ENCODE measurements around the gene PTK7. TPM values are rescaled to one million over a fixed set of nuclear protein-coding genes. Genes with fewer than 3 reads are reported as not detected.

Gene PTK7
- total and polyA plus RNA-seq, 2 of the 8 experiments (the other 6 are each of a cell fraction or from before 2014, with no cell fraction given), result 110 to 138 TPM

DNA sequence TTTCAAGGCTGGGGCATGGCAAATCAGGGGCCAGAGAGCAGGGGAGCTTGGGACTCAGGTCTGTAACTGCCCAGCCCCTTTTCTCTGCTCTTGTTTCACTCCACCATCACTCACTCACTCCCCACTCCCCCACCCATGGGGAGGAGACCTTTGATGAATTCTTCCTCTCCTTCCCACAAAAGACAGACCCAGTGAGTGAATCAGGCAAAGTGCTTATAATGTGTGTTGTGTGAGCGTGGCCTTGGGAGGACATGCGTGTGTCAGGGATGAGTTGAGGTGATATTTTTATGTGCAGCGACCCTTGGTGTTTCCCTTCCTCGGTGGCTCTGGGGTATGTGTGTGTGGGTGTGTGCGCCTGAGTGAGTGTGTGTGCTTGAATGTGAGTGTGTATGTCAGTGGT lies 104.9 kb downstream of the PTK7 start:
- DNase-seq (ENCODE audit: low read depth in 1 of 2, low spot score in 2 of 2), result no peak
- H2BK5ac ChIP-seq (ENCODE audit: low read depth, low read length), result no peak overlapping the region
- H2AK5ac ChIP-seq (ENCODE audit: low read depth, low read length), result no peak overlapping the region
- H3K4ac ChIP-seq (replicated peaks; ENCODE audit: insufficient read length, low read depth, low read length), result no peak overlapping the region
- H3K4me3 ChIP-seq (ENCODE audit: extremely low read depth in 1 of 4, insufficient read depth in 2 of 4, low read depth in 3 of 4, low read length in 4 of 4), result peak overlapping the region in 2 of 4 experiments; percentile 54 to 75; a peak in 3 of 8 replicates
- no peak overlapping the region for H4K8ac ChIP-seq (ENCODE audit: extremely low read depth, insufficient read depth, low read length)
- H2BK15ac ChIP-seq (ENCODE audit: low read length), result no peak overlapping the region
- H3K18ac ChIP-seq (ENCODE audit: extremely low read depth, low read length), result no peak overlapping the region
- no peak overlapping the region for H2BK120ac ChIP-seq (replicated peaks; ENCODE audit: low read depth, low read length)
- H3K27me3 ChIP-seq (replicated peaks in 1 of 4; ENCODE audit: control insufficient read depth in 3 of 4, extremely low read depth in 1 of 4, insufficient read depth in 3 of 4, low read length in 3 of 4), result no peaks in the 10 kb centered on the region
- 0 out of 2 replicates have a peak overlapping the region, but pooled peaks have one; percentile 40 for H2BK12ac ChIP-seq (ENCODE audit: low read depth, low read length)
- H2BK20ac ChIP-seq (ENCODE audit: low read length), result no peak overlapping the region
- WGBS, 2 experiments (ENCODE audit: extremely low coverage in 1 of 2, insufficient coverage in 1 of 2, insufficient read length in 1 of 2, insufficient replicate concordance in 2 of 2, low coverage in 1 of 2, low lambda C conversion rate in 2 of 2, missing lambda C conversion rate in 1 of 2), result 85% methylated on average over 5 of the region's 5 CpGs; no CpG with 5 or more reads in 1 of the 2 experiments
- H2AFZ ChIP-seq (ENCODE audit: low read length), result no peak overlapping the region
- FAIRE-seq, result no peak
- H4K91ac ChIP-seq (replicated peaks; ENCODE audit: insufficient read length, low read length), result no peak overlapping the region
- no peak overlapping the region for H3K14ac ChIP-seq (ENCODE audit: insufficient read length)
- no peaks in the 10 kb centered on the region for H3K9me3 ChIP-seq (ENCODE audit: insufficient read depth in 2 of 2, low read depth in 1 of 2, low read length in 1 of 2)
- H3K23me2 ChIP-seq (ENCODE audit: low read depth, low read length), result peaks cover 8% of the 10 kb centered on the region
- H3K9ac ChIP-seq (replicated peaks in 1 of 4; ENCODE audit: extremely low read depth in 1 of 4, low read depth in 3 of 4, low read length in 3 of 4), result no peak overlapping the region
- no peak overlapping the region for H3K56ac ChIP-seq (replicated peaks; ENCODE audit: insufficient read length, low read depth, low read length)
- H3K27ac ChIP-seq (ENCODE audit: low read depth, low read length), result no peak overlapping the region
- ChIA-PET POLR2A (ENCODE audit: partially characterized antibody) (interaction anchor here (0.7 to 4.0 kb wide), 10 partner anchors 9 to 122 kb away, joined by 3 to 30 read pairs (median 4); partner anchors contain the start of genes KLC4 and MRPL2), CTCF (ENCODE audit: partially characterized antibody) (interaction anchor here (0.6 to 1.5 kb wide), 5 partner anchors 9 to 229 kb away, joined by 3 to 5 read pairs (median 3); partner anchors contain the start of gene SRF)
- peaks cover 12 to 26% (median 25%) of the 10 kb centered on the region in 4 experiments for H3K36me3 ChIP-seq (ENCODE audit: control insufficient read depth in 2 of 4, insufficient read depth in 4 of 4, low read length in 3 of 4)
- peak; percentile 45; the same call in 1 of the 2 replicates for TF ChIP-seq POLR2AphosphoS5 (IDR thresholded peaks at IDR 0.05; ENCODE audit: low read depth, low read length)
- TF ChIP-seq, protein P1, sequence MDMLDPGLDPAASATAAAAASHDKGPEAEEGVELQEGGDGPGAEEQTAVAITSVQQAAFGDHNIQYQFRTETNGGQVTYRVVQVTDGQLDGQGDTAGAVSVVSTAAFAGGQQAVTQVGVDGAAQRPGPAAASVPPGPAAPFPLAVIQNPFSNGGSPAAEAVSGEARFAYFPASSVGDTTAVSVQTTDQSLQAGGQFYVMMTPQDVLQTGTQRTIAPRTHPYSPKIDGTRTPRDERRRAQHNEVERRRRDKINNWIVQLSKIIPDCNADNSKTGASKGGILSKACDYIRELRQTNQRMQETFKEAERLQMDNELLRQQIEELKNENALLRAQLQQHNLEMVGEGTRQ (IDR thresholded peaks at IDR 0.05; ENCODE audit: low read length), result no peak
- peaks cover 0 to 10% of the 10 kb centered on the region in 2 experiments for H4K20me1 ChIP-seq (replicated peaks in 1 of 2; ENCODE audit: control insufficient read depth in 1 of 2, insufficient read depth in 2 of 2, low read length in 2 of 2)
- peaks cover 0 to 3% (median 1%) of the 10 kb centered on the region in 4 experiments; a peak in 1 of 7 replicates for H3K4me1 ChIP-seq (replicated peaks in 1 of 4; ENCODE audit: control insufficient read depth in 3 of 4, insufficient read depth in 4 of 4, low read length in 3 of 4)
- H4K5ac ChIP-seq (ENCODE audit: insufficient read length, low read depth, low read length), result no peak overlapping the region
- H3K4me2 ChIP-seq (ENCODE audit: insufficient read depth in 1 of 2, low read depth in 2 of 2, low read length in 2 of 2), result peak overlapping the region; percentile 69 to 90; a peak in 3 of 4 replicates
- no peaks in the 10 kb centered on the region for H3K79me1 ChIP-seq (ENCODE audit: low read depth, low read length)
- H3K23ac ChIP-seq (ENCODE audit: insufficient read length), result no peak overlapping the region
- H3K79me2 ChIP-seq (ENCODE audit: control insufficient read depth in 1 of 2, insufficient read depth in 2 of 2, low read length in 2 of 2), result no peaks in the 10 kb centered on the region
